Measurements from ENCODE around the gene SAMD9L. TPM values are rescaled to one million over a fixed set of nuclear protein-coding genes. Genes with fewer than 3 reads are reported as not detected.

The SAMD9L gene
- total RNA-seq: 1 to 10 TPM; 1.2 to 6.7 (median 3.4) TPM

DNA sequence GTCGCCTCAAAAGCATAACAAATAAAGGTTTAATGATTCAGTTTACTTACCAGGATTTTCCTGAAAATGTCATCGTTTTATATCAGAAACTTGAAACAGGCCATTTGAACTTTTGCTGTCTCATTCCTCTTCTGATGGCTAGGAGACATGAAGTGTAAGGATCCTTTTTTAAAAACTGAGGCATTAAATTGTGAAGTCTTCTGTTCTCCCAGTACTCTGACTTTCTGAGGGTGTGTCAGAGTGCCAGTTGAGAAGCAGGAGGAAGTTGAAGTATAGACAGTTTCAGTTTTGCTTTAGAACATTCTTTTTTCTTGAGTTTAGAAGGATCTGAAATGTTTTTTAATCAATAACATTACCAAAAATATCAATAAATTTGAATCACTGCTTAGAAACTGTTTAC is at the start of gene SAMD9L:
Gene SAMD9L, minus strand, starts transcription at position 242 of the 400 bp plus-strand sequence. CDS start 12,414 bp downstream, outside the sequence.
- 23% methylated on average over 2 of the region's 2 CpGs for WGBS
- TF ChIP-seq EP300 (IDR thresholded peaks at IDR 0.05) (no peak), POLR2A (IDR thresholded peaks at IDR 0.05) (no peak), POLR2AphosphoS5 (IDR thresholded peaks at IDR 0.05) (no peak)
- TF ChIP-seq, protein P1, sequence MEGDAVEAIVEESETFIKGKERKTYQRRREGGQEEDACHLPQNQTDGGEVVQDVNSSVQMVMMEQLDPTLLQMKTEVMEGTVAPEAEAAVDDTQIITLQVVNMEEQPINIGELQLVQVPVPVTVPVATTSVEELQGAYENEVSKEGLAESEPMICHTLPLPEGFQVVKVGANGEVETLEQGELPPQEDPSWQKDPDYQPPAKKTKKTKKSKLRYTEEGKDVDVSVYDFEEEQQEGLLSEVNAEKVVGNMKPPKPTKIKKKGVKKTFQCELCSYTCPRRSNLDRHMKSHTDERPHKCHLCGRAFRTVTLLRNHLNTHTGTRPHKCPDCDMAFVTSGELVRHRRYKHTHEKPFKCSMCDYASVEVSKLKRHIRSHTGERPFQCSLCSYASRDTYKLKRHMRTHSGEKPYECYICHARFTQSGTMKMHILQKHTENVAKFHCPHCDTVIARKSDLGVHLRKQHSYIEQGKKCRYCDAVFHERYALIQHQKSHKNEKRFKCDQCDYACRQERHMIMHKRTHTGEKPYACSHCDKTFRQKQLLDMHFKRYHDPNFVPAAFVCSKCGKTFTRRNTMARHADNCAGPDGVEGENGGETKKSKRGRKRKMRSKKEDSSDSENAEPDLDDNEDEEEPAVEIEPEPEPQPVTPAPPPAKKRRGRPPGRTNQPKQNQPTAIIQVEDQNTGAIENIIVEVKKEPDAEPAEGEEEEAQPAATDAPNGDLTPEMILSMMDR (IDR thresholded peaks at IDR 0.05): no peak
- peaks cover 22% of the 10 kb centered on the region for H3K4me1 ChIP-seq
- H3K27ac ChIP-seq: peak within 1 kb of the TSS; percentile 14
- H3K4me3 ChIP-seq: peak within 1 kb of the TSS; percentile 49
- no peak for DNase-seq (ENCODE audit: low spot score in 2 of 2)
- peaks cover 11% of the 10 kb centered on the region for H3K36me3 ChIP-seq
- H3K9me3 ChIP-seq: no peaks in the 10 kb centered on the region
- H3K27me3 ChIP-seq: no peaks in the 10 kb centered on the region

DNA sequence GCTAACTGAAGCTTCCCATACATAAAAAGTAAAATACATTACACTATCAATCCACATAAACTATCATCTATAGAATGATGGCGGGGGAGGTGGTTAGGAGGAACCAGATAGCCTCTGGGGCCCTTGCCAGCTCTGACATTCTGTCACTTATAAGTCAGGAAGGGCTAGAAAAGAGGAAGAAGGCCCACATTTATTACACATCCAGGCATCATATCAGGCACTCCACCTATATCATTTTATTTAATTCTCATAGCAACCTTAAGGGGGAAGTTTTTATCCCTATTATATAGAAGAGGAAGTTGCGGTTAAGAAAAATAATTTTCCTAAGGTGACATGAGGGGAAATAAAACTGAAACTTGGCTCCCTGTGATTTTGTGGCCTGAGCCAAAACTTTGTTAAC is 48.2 kb upstream of the SAMD9L start:
- Histone ChIP-seq H3K27me3 (peaks cover 4% of the 10 kb centered on the region), H3K4me1 (no peaks in the 10 kb centered on the region), H3K27ac (no peak overlapping the region), H3K9me3 (no peaks in the 10 kb centered on the region), H3K4me3 (no peak overlapping the region), H3K36me3 (no peaks in the 10 kb centered on the region)
- TF ChIP-seq POLR2AphosphoS5 (IDR thresholded peaks at IDR 0.05): no peak
- TF ChIP-seq POLR2A (IDR thresholded peaks at IDR 0.05): no peak
- TF ChIP-seq EP300 (IDR thresholded peaks at IDR 0.05): no peak
- TF ChIP-seq, protein P1 (IDR thresholded peaks at IDR 0.05): no peak
- 66% methylated on average over 2 of the region's 2 CpGs for WGBS
- no peak for DNase-seq (ENCODE audit: low spot score in 2 of 2)

DNA sequence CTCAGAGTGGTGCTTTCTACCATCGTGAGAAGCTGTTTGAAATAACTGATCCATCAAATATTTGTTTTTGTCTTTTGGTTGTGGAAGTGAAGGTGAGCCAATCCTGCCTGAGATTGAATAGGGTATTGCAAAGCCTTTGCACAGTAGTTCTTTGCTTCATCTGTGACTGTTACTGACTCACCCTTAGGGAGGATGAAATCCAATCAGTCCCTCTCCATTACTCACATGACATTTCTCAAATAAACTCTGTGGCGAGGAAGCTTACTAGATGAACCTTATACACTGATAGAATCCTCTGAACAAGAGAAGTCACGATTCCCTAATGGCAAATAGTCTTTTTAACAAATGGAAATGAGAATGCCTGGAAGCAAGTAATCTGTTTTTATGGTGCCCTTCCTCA is 46.2 kb upstream of the SAMD9L start:
- DNase-seq (ENCODE audit: low spot score in 2 of 2): no peak
- H3K36me3 ChIP-seq: no peaks in the 10 kb centered on the region
- H3K4me3 ChIP-seq: no peak overlapping the region
- no peaks in the 10 kb centered on the region for H3K4me1 ChIP-seq
- no peaks in the 10 kb centered on the region for H3K9me3 ChIP-seq
- WGBS: 57% methylated on average over 3 of the region's 3 CpGs
- TF ChIP-seq POLR2A (IDR thresholded peaks at IDR 0.05) (no peak), EP300 (IDR thresholded peaks at IDR 0.05) (no peak), POLR2AphosphoS5 (IDR thresholded peaks at IDR 0.05) (no peak)
- TF ChIP-seq, protein P1 (IDR thresholded peaks at IDR 0.05): no peak
- peaks cover 4% of the 10 kb centered on the region for H3K27me3 ChIP-seq
- H3K27ac ChIP-seq: no peak overlapping the region

DNA sequence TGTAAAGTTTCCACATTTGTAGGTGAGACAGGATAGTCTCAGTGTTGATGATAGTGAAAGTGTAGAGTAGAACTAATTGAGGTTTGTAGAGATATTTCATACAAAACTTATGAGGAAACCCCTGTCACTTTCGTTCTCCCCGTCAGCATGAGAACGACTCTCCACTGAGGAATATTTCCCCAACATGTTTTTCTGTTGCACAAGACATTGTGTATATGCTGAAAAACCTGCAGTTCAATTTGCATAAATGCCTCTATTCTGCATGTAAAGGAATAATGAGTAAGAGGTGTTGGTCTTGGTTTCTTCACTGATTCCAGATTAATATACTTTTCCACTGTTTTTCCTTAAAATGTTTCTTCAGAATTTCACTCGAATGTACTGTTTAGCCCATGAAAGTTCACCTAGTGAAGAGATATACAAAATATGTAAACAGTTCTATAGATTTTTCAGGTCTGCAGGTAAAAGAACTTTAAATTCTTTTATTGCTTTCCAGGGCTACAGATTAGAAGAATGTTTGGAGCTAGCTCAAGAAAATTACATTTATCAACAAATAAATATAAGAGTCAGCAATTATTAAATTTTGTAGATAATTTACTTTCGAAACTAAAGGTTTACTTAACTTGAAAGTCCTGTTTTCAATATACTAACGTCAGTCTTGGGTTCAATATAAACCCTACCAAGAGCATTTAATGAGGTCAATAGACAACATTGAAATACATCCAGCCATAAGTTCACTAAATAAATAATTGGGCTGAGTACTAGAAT is 40.9 kb upstream of the SAMD9L start:
- DNase-seq (ENCODE audit: low spot score in 2 of 2): no peak
- Histone ChIP-seq H3K4me1 (no peaks in the 10 kb centered on the region), H3K36me3 (no peaks in the 10 kb centered on the region), H3K4me3 (no peak overlapping the region), H3K9me3 (no peaks in the 10 kb centered on the region), H3K27me3 (peaks cover 11% of the 10 kb centered on the region), H3K27ac (no peak overlapping the region)
- TF ChIP-seq POLR2A (IDR thresholded peaks at IDR 0.05) (no peak), EP300 (IDR thresholded peaks at IDR 0.05) (no peak), POLR2AphosphoS5 (IDR thresholded peaks at IDR 0.05) (no peak)
- TF ChIP-seq, protein P1 (IDR thresholded peaks at IDR 0.05): no peak
- WGBS: 68% methylated on average over 6 of the region's 6 CpGs

DNA sequence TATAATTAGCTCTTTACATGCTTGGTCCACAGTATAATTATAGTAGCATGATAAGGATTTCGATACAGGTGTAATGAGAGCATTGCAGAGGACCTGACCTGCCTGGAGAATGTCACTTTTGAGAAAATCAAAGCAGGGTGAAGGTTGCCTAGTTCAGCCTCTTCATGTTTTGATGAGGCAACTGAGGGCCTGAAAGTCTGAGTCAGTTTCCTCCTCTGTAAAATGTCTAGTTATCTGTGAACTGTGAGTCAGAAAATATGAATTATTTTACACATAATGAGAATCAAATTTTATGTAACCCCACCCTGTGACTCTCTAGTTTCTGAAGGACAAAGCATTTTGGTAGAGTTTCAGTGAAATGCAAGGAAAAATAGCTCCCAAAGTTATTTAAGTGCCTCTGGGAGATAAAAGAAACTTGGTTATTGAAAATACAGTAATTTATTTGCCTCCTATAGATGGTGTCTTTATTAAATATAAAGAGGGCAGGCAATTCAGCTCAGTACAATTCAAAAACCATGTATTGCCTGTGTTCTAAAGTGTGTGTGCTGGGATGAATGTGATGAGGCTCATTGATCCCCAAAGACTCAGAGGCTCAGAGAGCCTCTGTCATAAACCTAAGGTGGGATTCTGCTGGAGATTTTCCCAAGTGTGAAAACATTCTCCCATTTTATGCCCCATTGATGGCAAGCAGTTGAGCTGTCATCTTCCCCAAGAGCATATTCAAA is 37.3 kb upstream of the SAMD9L start:
- Histone ChIP-seq H3K4me3 (no peak overlapping the region), H3K27ac (no peak overlapping the region), H3K27me3 (peaks cover 11% of the 10 kb centered on the region), H3K4me1 (no peaks in the 10 kb centered on the region), H3K36me3 (no peaks in the 10 kb centered on the region), H3K9me3 (no peaks in the 10 kb centered on the region)
- DNase-seq (ENCODE audit: low spot score in 2 of 2): no peak
- no peak for TF ChIP-seq EP300 (IDR thresholded peaks at IDR 0.05)
- TF ChIP-seq, protein P1 (IDR thresholded peaks at IDR 0.05): no peak
- TF ChIP-seq POLR2AphosphoS5 (IDR thresholded peaks at IDR 0.05): no peak
- no peak for TF ChIP-seq POLR2A (IDR thresholded peaks at IDR 0.05)
- 70% methylated on average over 1 of the region's 1 CpG for WGBS
